Globus pallidus (tissue), 1 donor: Measurements from ENCODE around the gene CCN6.

Experiments used
- DNase-seq: peaks from one replicate; pipeline ENCODE4 v3.0.0-alpha.2; 2015; ENCODE audit warnings: low spot score

Gene CCN6

DNA sequence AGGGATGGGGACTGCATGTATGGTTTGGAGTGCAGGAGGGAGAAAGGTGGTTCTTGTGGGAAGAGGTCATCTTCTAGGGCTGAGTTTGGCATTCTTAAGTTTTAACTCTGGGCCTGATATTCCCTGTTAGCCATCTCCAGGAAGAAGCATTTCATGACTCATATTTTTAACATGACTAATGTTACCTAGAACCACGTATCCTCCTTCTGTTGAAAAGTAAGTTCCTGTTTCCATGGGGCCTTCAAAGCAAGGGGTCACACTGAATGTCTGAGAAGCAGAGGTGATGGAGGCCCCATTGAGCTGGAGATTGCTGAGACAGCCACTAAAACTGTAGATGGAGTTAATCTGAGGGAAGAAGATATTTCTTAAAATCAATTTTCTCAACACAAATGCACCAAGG lies 63.6 kb downstream of the CCN6 start:
- no peak for DNase-seq

DNA sequence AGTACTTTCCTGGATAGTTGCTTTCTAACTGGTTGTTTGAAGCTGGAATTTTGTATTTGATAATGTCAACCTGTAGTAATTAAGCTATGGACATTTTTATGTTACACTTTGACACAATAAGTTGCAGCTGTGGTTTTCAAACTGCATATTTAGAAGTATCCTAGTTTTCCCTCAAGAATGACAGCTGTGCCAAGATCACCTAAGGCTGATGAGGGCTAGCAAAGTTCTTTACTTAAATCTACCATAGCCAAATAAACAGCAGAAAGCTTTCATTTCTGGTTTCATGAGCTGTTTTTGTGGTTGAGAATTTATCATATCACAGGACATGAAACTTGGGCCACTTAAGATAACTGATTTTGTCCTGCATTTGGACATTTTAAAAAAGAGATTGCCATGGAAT lies 64.1 kb downstream of the CCN6 start:
- no peak for DNase-seq
